ENCODE measurements around the gene SESN1.

SESN1 gene

GRCh38 chr6:108996208-108996607 lies 98.4 kb downstream of the SESN1 start:
- Histone ChIP-seq H3K27ac (ENCODE audit: poor library complexity, severe bottlenecking) (no peak overlapping the region), H3K9me3 (ENCODE audit: severe bottlenecking) (no peaks in the 10 kb centered on the region), H3K4me1 (ENCODE audit: insufficient read depth, poor library complexity, severe bottlenecking) (no peaks in the 10 kb centered on the region), H3K27me3 (ENCODE audit: insufficient read depth, poor library complexity, severe bottlenecking) (no peaks in the 10 kb centered on the region), H3K36me3 (ENCODE audit: low read depth) (peaks cover 82% of the 10 kb centered on the region), H3K4me3 (ENCODE audit: severe bottlenecking) (no peak overlapping the region)
- ATAC-seq (ENCODE audit: low read depth) (no peak), DNase-seq (ENCODE audit: low spot score) (no peak)
- TF ChIP-seq, protein P1, sequence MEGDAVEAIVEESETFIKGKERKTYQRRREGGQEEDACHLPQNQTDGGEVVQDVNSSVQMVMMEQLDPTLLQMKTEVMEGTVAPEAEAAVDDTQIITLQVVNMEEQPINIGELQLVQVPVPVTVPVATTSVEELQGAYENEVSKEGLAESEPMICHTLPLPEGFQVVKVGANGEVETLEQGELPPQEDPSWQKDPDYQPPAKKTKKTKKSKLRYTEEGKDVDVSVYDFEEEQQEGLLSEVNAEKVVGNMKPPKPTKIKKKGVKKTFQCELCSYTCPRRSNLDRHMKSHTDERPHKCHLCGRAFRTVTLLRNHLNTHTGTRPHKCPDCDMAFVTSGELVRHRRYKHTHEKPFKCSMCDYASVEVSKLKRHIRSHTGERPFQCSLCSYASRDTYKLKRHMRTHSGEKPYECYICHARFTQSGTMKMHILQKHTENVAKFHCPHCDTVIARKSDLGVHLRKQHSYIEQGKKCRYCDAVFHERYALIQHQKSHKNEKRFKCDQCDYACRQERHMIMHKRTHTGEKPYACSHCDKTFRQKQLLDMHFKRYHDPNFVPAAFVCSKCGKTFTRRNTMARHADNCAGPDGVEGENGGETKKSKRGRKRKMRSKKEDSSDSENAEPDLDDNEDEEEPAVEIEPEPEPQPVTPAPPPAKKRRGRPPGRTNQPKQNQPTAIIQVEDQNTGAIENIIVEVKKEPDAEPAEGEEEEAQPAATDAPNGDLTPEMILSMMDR (IDR thresholded peaks at IDR 0.05; ENCODE audit: poor library complexity, severe bottlenecking), result no peak

DNA sequence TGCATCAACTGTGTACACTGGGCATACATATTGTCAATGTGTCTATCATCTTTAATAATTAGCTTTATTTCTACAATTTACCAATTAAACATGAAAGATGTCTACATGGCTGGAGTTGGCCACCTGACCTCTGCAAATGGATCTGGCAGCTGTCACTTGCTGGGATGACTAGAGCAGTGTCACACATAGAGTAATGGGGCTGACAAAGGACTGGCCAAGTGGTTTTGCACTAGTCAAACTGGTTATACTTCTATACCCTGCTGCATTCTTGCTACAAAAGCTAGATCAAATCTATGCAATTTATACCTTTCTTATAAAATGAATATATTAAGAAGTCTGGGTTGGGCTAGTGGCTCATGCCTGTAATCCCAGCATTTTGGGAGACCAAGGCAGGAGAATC lies 99.3 kb downstream of the SESN1 start:
- Histone ChIP-seq H3K4me3 (ENCODE audit: severe bottlenecking) (no peak overlapping the region), H3K27ac (ENCODE audit: poor library complexity, severe bottlenecking) (no peak overlapping the region), H3K9me3 (ENCODE audit: severe bottlenecking) (no peaks in the 10 kb centered on the region), H3K4me1 (ENCODE audit: insufficient read depth, poor library complexity, severe bottlenecking) (no peaks in the 10 kb centered on the region), H3K36me3 (ENCODE audit: low read depth) (peaks cover 79% of the 10 kb centered on the region), H3K27me3 (ENCODE audit: insufficient read depth, poor library complexity, severe bottlenecking) (no peaks in the 10 kb centered on the region)
- ATAC-seq (ENCODE audit: low read depth), result no peak
- TF ChIP-seq, protein P1 (IDR thresholded peaks at IDR 0.05; ENCODE audit: poor library complexity, severe bottlenecking), result no peak
- no peak for DNase-seq (ENCODE audit: low spot score)

- no peak for DNase-seq (ENCODE audit: low spot score)
- H3K36me3 ChIP-seq (ENCODE audit: low read depth), result peaks cover 79% of the 10 kb centered on the region
- no peaks in the 10 kb centered on the region for H3K4me1 ChIP-seq (ENCODE audit: insufficient read depth, poor library complexity, severe bottlenecking)
- TF ChIP-seq, protein P1 (IDR thresholded peaks at IDR 0.05; ENCODE audit: poor library complexity, severe bottlenecking), result no peak
- H3K27me3 ChIP-seq (ENCODE audit: insufficient read depth, poor library complexity, severe bottlenecking), result no peaks in the 10 kb centered on the region
- no peak overlapping the region for H3K27ac ChIP-seq (ENCODE audit: poor library complexity, severe bottlenecking)
- no peak overlapping the region for H3K4me3 ChIP-seq (ENCODE audit: severe bottlenecking)
- ATAC-seq (ENCODE audit: low read depth), result no peak
- H3K9me3 ChIP-seq (ENCODE audit: severe bottlenecking), result no peaks in the 10 kb centered on the region
These were observed 100.8 kb downstream of the SESN1 start for GRCh38 chr6:108993876-108994275.

DNA sequence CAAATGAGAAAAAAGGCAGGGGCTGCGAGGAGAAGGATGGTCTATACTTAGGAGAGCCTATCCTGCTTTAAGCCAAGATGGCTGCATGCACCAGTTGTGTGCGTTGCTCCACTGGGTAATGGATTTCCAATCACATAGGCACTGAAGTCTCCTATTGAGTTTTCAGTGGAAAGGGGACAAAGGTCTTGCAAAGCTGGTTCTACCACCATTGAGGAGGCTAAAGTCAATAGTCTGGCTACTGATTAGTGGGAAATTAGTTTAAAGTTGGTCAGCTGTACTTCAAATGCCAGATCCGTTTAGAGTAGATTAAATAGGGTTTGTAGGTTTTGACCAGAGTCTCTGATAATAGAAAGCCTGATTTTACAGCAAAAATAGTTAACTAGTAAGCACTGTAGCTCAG lies 104.9 kb downstream of the SESN1 start:
- TF ChIP-seq, protein P1 (IDR thresholded peaks at IDR 0.05; ENCODE audit: poor library complexity, severe bottlenecking), result no peak
- Histone ChIP-seq H3K4me3 (ENCODE audit: severe bottlenecking) (no peak overlapping the region), H3K36me3 (ENCODE audit: low read depth) (peaks cover 62% of the 10 kb centered on the region), H3K27me3 (ENCODE audit: insufficient read depth, poor library complexity, severe bottlenecking) (no peaks in the 10 kb centered on the region), H3K9me3 (ENCODE audit: severe bottlenecking) (no peaks in the 10 kb centered on the region), H3K27ac (ENCODE audit: poor library complexity, severe bottlenecking) (no peak overlapping the region), H3K4me1 (ENCODE audit: insufficient read depth, poor library complexity, severe bottlenecking) (no peaks in the 10 kb centered on the region)
- DNase-seq (ENCODE audit: low spot score) (no peak), ATAC-seq (ENCODE audit: low read depth) (no peak)

GRCh38 chr6:108988765-108989164 lies 105.9 kb downstream of the SESN1 start:
- no peak overlapping the region for H3K27ac ChIP-seq (ENCODE audit: poor library complexity, severe bottlenecking)
- no peaks in the 10 kb centered on the region for H3K27me3 ChIP-seq (ENCODE audit: insufficient read depth, poor library complexity, severe bottlenecking)
- ATAC-seq (ENCODE audit: low read depth), result no peak
- no peak for DNase-seq (ENCODE audit: low spot score)
- TF ChIP-seq, protein P1 (IDR thresholded peaks at IDR 0.05; ENCODE audit: poor library complexity, severe bottlenecking), result no peak
- peaks cover 57% of the 10 kb centered on the region for H3K36me3 ChIP-seq (ENCODE audit: low read depth)
- H3K4me3 ChIP-seq (ENCODE audit: severe bottlenecking), result no peak overlapping the region
- H3K4me1 ChIP-seq (ENCODE audit: insufficient read depth, poor library complexity, severe bottlenecking), result no peaks in the 10 kb centered on the region
- H3K9me3 ChIP-seq (ENCODE audit: severe bottlenecking), result no peaks in the 10 kb centered on the region

All from RWPE2 (cell line).